Measurements from ENCODE around the gene CNKSR3.

CNKSR3 gene

GRCh38 chr6:154367839-154368695 lies 142.4 kb downstream of the CNKSR3 start:
- H3K4me3 ChIP-seq (ENCODE audit: low read depth, low read length), result no peak overlapping the region
- DNase-seq (ENCODE audit: low read depth), result no peak

- DNase-seq (ENCODE audit: low read depth), result no peak
- no peak overlapping the region for H3K4me3 ChIP-seq (ENCODE audit: low read depth, low read length)
These were observed 143.1 kb downstream of the CNKSR3 start for GRCh38 chr6:154367336-154367735.

- no peak for DNase-seq (ENCODE audit: low read depth)
- H3K4me3 ChIP-seq (ENCODE audit: low read depth, low read length), result no peak overlapping the region
These were observed 146.7 kb downstream of the CNKSR3 start for GRCh38 chr6:154363821-154364220.

GRCh38 chr6:154361476-154361875 lies 149.0 kb downstream of the CNKSR3 start:
- H3K4me3 ChIP-seq (ENCODE audit: low read depth, low read length), result no peak overlapping the region
- DNase-seq (ENCODE audit: low read depth), result no peak

GRCh38 chr6:154360476-154360875 lies 150.0 kb downstream of the CNKSR3 start:
- H3K4me3 ChIP-seq (ENCODE audit: low read depth, low read length), result no peak overlapping the region
- DNase-seq (ENCODE audit: low read depth), result no peak

- DNase-seq (ENCODE audit: low read depth), result no peak
- H3K4me3 ChIP-seq (ENCODE audit: low read depth, low read length), result no peak overlapping the region
These were observed 150.8 kb downstream of the CNKSR3 start for GRCh38 chr6:154359679-154360078.

- no peak for DNase-seq (ENCODE audit: low read depth)
- H3K4me3 ChIP-seq (ENCODE audit: low read depth, low read length), result no peak overlapping the region
These were observed 151.3 kb downstream of the CNKSR3 start for GRCh38 chr6:154359161-154359574.

- no peak for DNase-seq (ENCODE audit: low read depth)
- no peak overlapping the region for H3K4me3 ChIP-seq (ENCODE audit: low read depth, low read length)
These were observed 152.4 kb downstream of the CNKSR3 start for GRCh38 chr6:154358019-154358545.

GRCh38 chr6:154356690-154357089 lies 153.8 kb downstream of the CNKSR3 start, which contains the start of gene IPCEF1:
Gene IPCEF1 (minus strand): TSS chr6:154356803. CDS start chr6:154265947, 90,856 bp downstream.
- no peak within 1 kb of the TSS for H3K4me3 ChIP-seq (ENCODE audit: low read depth, low read length)
- no peak for DNase-seq (ENCODE audit: low read depth)

GRCh38 chr6:154356113-154356512 lies 154.4 kb downstream of the CNKSR3 start:
- DNase-seq (ENCODE audit: low read depth), result no peak
- H3K4me3 ChIP-seq (ENCODE audit: low read depth, low read length), result no peak overlapping the region

- DNase-seq (ENCODE audit: low read depth), result no peak
- H3K4me3 ChIP-seq (ENCODE audit: low read depth, low read length), result no peak overlapping the region
These were observed 156.2 kb downstream of the CNKSR3 start for GRCh38 chr6:154354265-154354777.

- DNase-seq (ENCODE audit: low read depth), result no peak
- no peak overlapping the region for H3K4me3 ChIP-seq (ENCODE audit: low read depth, low read length)
These were observed 156.9 kb downstream of the CNKSR3 start for GRCh38 chr6:154353626-154354025.

- no peak for DNase-seq (ENCODE audit: low read depth)
- H3K4me3 ChIP-seq (ENCODE audit: low read depth, low read length), result no peak overlapping the region
These were observed 157.4 kb downstream of the CNKSR3 start for GRCh38 chr6:154352898-154353585.

GRCh38 chr6:154350293-154350692 lies 160.2 kb downstream of the CNKSR3 start:
- no peak for DNase-seq (ENCODE audit: low read depth)

GRCh38 chr6:154347981-154348380 lies 162.5 kb downstream of the CNKSR3 start:
- DNase-seq (ENCODE audit: low read depth), result no peak
- H3K4me3 ChIP-seq (ENCODE audit: low read depth, low read length), result no peak overlapping the region

More at GRCh38 chr6:154350293-154350692, 160.2 kb downstream of the CNKSR3 start:
- no peak overlapping the region for H3K4me3 ChIP-seq (ENCODE audit: low read depth, low read length)

GRCh38 chr6:154345811-154346210 lies 164.7 kb downstream of the CNKSR3 start:
- no peak for DNase-seq (ENCODE audit: low read depth)
- no peak overlapping the region for H3K4me3 ChIP-seq (ENCODE audit: low read depth, low read length)

GRCh38 chr6:154343473-154344308 lies 166.8 kb downstream of the CNKSR3 start:
- no peak overlapping the region for H3K4me3 ChIP-seq (ENCODE audit: low read depth, low read length)
- DNase-seq (ENCODE audit: low read depth), result no peak

- no peak for DNase-seq (ENCODE audit: low read depth)
- no peak overlapping the region for H3K4me3 ChIP-seq (ENCODE audit: low read depth, low read length)
These were observed 168.6 kb downstream of the CNKSR3 start for GRCh38 chr6:154341871-154342270.

GRCh38 chr6:154341336-154341735 lies 169.1 kb downstream of the CNKSR3 start:
- no peak overlapping the region for H3K4me3 ChIP-seq (ENCODE audit: low read depth, low read length)
- no peak for DNase-seq (ENCODE audit: low read depth)

All from skeletal muscle cell (primary cell).